Neural cell (in vitro differentiated cells): ENCODE results near the gene C1orf87. TPM values are rescaled to one million over a fixed set of nuclear protein-coding genes. Genes with fewer than 3 reads are reported as not detected.

ENCODE experiments used
- H2AFZ ChIP-seq: fragments of 200-600, 300-800 bp; sonication (generic), shearing (Covaris generic); 2 replicates; pipeline ENCODE4 v1.6.0; 2014; ENCODE audit warnings: low read depth, mild to moderate bottlenecking, antibody characterized with exemption, low read length, moderate library complexity
- H3F3A ChIP-seq: fragments of 200-600 bp; shearing (Covaris generic); 2 replicates; pipeline ENCODE4 v1.6.1; 2016; ENCODE audit warnings: mild to moderate bottlenecking, moderate library complexity, mixed read lengths, antibody characterized with exemption, low read length; ENCODE audit not compliant: insufficient read depth, poor library complexity, severe bottlenecking
- H3K27ac ChIP-seq: fragments of 200-600, 300-800 bp; sonication (generic), shearing (Covaris generic); 2 replicates; pipeline ENCODE4 v1.5.1; 2014; ENCODE audit warnings: mild to moderate bottlenecking, low read length, moderate library complexity
- H3K27me3 ChIP-seq: fragments of 300-800, 200-600 bp; sonication (generic), shearing (Covaris generic); 2 replicates; pipeline ENCODE4 v1.6.0; 2014; ENCODE audit warnings: mild to moderate bottlenecking, low read depth, low read length, moderate library complexity; ENCODE audit not compliant: insufficient read depth
- H3K36me3 ChIP-seq: fragments of 300-800, 200-600 bp; sonication (generic), shearing (Covaris generic); 2 replicates; pipeline ENCODE4 v1.5.1; 2014; ENCODE audit warnings: mild to moderate bottlenecking, antibody characterized with exemption, low read length, moderate library complexity; ENCODE audit not compliant: insufficient read depth
- H3K4me2 ChIP-seq: fragments of 300-800, 200-600 bp; sonication (generic), shearing (Covaris generic); 2 replicates; pipeline ENCODE4 v1.6.0; 2014; ENCODE audit warnings: mild to moderate bottlenecking, low read length
- H3K4me3 ChIP-seq: fragments of 300-800, 200-600 bp; sonication (generic), shearing (Covaris generic); 2 replicates; pipeline ENCODE4 v1.5.1; 2014; ENCODE audit warnings: mild to moderate bottlenecking, low read length, moderate library complexity
- H3K79me2 ChIP-seq: fragments of 200-600 bp; shearing (Covaris generic); replicated peaks from 2 replicates; pipeline ENCODE4 v1.6.0; 2014; ENCODE audit warnings: mild to moderate bottlenecking, low read length, moderate library complexity; ENCODE audit not compliant: insufficient read depth
- H3K9ac ChIP-seq: fragments of 300-800, 200-600 bp; sonication (generic), shearing (Covaris generic); 2 replicates; pipeline ENCODE4 v1.6.1; 2016; ENCODE audit warnings: mild to moderate bottlenecking, low read length, mixed read lengths
- H3K9me2 ChIP-seq: fragments of 200-600 bp; shearing (Covaris generic); 2 replicates; pipeline ENCODE4 v1.6.1; 2016; ENCODE audit warnings: mild to moderate bottlenecking, low read length, mixed read lengths; ENCODE audit not compliant: insufficient read depth
- H3K9me3 ChIP-seq: fragments of 200-600, 300-800 bp; sonication (generic), shearing (Covaris generic); 2 replicates; pipeline ENCODE4 v1.6.1; 2016; ENCODE audit warnings: mild to moderate bottlenecking, mixed run types, low read length, moderate library complexity, mixed read lengths
- H4K20me1 ChIP-seq: fragments of 200-600 bp; shearing (Covaris generic); 2 replicates; pipeline ENCODE4 v1.6.1; 2016; ENCODE audit warnings: mild to moderate bottlenecking, mixed run types; ENCODE audit not compliant: insufficient read depth
- EP300 ChIP-seq: fragments of 450-650 bp; conservative IDR thresholded peaks from 2 replicates; pipeline ENCODE4 v1.6.1; 2014; ENCODE audit warnings: antibody characterized with exemption, mild to moderate bottlenecking, moderate library complexity; ENCODE audit not compliant: poor library complexity, severe bottlenecking
- EZH2 ChIP-seq: fragments of 200-600, 300-800 bp; shearing (Covaris generic), sonication (generic); IDR thresholded peaks from 2 replicates; pipeline ENCODE4 v1.6.1; 2014; ENCODE audit warnings: antibody characterized with exemption, low read length, borderline replicate concordance, mild to moderate bottlenecking; ENCODE audit not compliant: insufficient read depth, poor library complexity, severe bottlenecking
- MXI1 ChIP-seq: fragments of 450-650 bp; conservative IDR thresholded peaks from 2 replicates; pipeline ENCODE4 v1.6.1; 2014; ENCODE audit warnings: antibody characterized with exemption, mild to moderate bottlenecking; ENCODE audit not compliant: poor library complexity, severe bottlenecking
- POLR2AphosphoS5 ChIP-seq: IDR thresholded peaks from 2 replicates; pipeline ENCODE4 v1.6.1; 2012
- RAD21 ChIP-seq: fragments of 450-650 bp; conservative IDR thresholded peaks from 2 replicates; pipeline ENCODE4 v1.6.1; 2014; ENCODE audit warnings: antibody characterized with exemption, mild to moderate bottlenecking, moderate library complexity
- SMC3 ChIP-seq: fragments of 450-650 bp; conservative IDR thresholded peaks from 2 replicates; pipeline ENCODE4 v1.6.1; 2014; ENCODE audit warnings: antibody characterized with exemption, mild to moderate bottlenecking, moderate library complexity; ENCODE audit not compliant: poor library complexity
- TAF1 ChIP-seq: IDR thresholded peaks from 2 replicates; pipeline ENCODE4 v1.6.1; 2012; ENCODE audit warnings: low read depth
- polyA plus RNA-seq: library from polyadenylated mRNA; depleted of rRNA; stranded (reverse); fragments of >200 nt; gene quantifications from 2 replicates; pipeline ENCODE4 v1.2.3, GENCODE V29; 2014
- TF ChIP-seq, protein P1 (sequence below): IDR thresholded peaks from 2 replicates; pipeline ENCODE4 v1.6.1; 2012; ENCODE audit warnings: borderline replicate concordance
- TF ChIP-seq, protein P2 (sequence below): fragments of 450-650 bp; IDR thresholded peaks from 2 replicates; pipeline ENCODE4 v1.5.1; 2014; ENCODE audit warnings: antibody characterized with exemption, mild to moderate bottlenecking, moderate library complexity; ENCODE audit not compliant: poor library complexity, severe bottlenecking

The C1orf87 gene
- polyA plus RNA-seq, 1 donor from 2014 or later = not detected

DNA sequence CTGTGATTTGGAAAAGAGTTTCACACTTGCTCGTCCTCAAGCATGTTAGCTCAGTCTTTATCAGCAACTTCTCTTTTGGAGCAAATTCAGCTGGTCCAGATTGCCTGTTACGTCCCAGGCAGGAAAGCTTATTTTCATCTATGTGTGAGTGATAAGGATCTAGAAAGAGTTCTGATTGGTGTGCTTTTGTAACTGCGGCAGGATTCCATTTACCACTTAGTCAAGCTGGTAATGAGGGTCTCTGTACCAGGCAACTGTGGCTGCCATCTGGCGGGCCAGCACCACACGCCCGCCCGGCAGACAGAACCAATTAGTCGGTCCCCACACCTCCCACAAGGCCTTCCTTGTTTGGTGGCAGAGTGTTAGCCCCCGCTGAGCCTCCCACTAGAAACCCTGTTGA lies 21.0 kb downstream of the C1orf87 start:
- Histone ChIP-seq H4K20me1 (no peaks in the 10 kb centered on the region), H3K79me2 (no peaks in the 10 kb centered on the region), H3K9ac (no peak overlapping the region), H3K4me2 (no peak overlapping the region), H2AFZ (no peak overlapping the region), H3K4me3 (no peak overlapping the region), H3K36me3 (no peaks in the 10 kb centered on the region), H3K27ac (no peak overlapping the region), H3K9me3 (no peaks in the 10 kb centered on the region), H3F3A (no peaks in the 10 kb centered on the region), H3K27me3 (no peaks in the 10 kb centered on the region), H3K9me2 (no peaks in the 10 kb centered on the region)
- TF ChIP-seq EP300 = no peak
- TF ChIP-seq POLR2AphosphoS5 = no peak
- TF ChIP-seq SMC3 = no peak
- TF ChIP-seq, protein P1, sequence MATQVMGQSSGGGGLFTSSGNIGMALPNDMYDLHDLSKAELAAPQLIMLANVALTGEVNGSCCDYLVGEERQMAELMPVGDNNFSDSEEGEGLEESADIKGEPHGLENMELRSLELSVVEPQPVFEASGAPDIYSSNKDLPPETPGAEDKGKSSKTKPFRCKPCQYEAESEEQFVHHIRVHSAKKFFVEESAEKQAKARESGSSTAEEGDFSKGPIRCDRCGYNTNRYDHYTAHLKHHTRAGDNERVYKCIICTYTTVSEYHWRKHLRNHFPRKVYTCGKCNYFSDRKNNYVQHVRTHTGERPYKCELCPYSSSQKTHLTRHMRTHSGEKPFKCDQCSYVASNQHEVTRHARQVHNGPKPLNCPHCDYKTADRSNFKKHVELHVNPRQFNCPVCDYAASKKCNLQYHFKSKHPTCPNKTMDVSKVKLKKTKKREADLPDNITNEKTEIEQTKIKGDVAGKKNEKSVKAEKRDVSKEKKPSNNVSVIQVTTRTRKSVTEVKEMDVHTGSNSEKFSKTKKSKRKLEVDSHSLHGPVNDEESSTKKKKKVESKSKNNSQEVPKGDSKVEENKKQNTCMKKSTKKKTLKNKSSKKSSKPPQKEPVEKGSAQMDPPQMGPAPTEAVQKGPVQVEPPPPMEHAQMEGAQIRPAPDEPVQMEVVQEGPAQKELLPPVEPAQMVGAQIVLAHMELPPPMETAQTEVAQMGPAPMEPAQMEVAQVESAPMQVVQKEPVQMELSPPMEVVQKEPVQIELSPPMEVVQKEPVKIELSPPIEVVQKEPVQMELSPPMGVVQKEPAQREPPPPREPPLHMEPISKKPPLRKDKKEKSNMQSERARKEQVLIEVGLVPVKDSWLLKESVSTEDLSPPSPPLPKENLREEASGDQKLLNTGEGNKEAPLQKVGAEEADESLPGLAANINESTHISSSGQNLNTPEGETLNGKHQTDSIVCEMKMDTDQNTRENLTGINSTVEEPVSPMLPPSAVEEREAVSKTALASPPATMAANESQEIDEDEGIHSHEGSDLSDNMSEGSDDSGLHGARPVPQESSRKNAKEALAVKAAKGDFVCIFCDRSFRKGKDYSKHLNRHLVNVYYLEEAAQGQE = no peak
- no peak for TF ChIP-seq TAF1

DNA sequence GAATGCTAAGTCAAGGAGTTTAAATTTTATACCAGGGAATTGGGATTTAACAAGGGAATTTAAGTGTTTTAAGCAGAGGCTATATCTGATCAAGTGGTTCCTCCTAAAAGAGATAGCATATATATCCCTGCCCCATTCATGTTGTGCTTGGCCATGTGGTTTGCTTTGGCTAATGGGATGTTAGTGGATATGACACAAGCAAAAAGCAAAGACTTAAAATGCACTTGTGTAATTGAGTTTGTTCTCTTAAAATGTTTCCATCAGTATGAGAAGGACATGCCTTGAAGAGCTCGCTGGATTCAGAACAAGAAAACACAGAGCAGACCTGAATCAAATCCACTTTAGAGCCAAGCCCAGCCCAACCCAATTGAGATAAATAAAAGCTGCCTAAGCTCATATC lies 22.4 kb downstream of the C1orf87 start:
- no peaks in the 10 kb centered on the region for H3F3A ChIP-seq
- TF ChIP-seq MXI1 (no peak), EZH2 (no peak), TAF1 (no peak), SMC3 (no peak), EP300 (no peak), POLR2AphosphoS5 (no peak), RAD21 (no peak)
- TF ChIP-seq, protein P1 = no peak
- TF ChIP-seq, protein P2, sequence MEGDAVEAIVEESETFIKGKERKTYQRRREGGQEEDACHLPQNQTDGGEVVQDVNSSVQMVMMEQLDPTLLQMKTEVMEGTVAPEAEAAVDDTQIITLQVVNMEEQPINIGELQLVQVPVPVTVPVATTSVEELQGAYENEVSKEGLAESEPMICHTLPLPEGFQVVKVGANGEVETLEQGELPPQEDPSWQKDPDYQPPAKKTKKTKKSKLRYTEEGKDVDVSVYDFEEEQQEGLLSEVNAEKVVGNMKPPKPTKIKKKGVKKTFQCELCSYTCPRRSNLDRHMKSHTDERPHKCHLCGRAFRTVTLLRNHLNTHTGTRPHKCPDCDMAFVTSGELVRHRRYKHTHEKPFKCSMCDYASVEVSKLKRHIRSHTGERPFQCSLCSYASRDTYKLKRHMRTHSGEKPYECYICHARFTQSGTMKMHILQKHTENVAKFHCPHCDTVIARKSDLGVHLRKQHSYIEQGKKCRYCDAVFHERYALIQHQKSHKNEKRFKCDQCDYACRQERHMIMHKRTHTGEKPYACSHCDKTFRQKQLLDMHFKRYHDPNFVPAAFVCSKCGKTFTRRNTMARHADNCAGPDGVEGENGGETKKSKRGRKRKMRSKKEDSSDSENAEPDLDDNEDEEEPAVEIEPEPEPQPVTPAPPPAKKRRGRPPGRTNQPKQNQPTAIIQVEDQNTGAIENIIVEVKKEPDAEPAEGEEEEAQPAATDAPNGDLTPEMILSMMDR = no peak
- H3K4me3 ChIP-seq = no peak overlapping the region
- H3K27me3 ChIP-seq = no peaks in the 10 kb centered on the region
- H3K9ac ChIP-seq = no peak overlapping the region
- H3K9me2 ChIP-seq = no peaks in the 10 kb centered on the region
- no peaks in the 10 kb centered on the region for H4K20me1 ChIP-seq
- no peak overlapping the region for H3K4me2 ChIP-seq
- H3K79me2 ChIP-seq = no peaks in the 10 kb centered on the region
- no peak overlapping the region for H2AFZ ChIP-seq
- H3K36me3 ChIP-seq = no peaks in the 10 kb centered on the region
- H3K9me3 ChIP-seq = no peaks in the 10 kb centered on the region
- H3K27ac ChIP-seq = no peak overlapping the region
